NCI-H128 (cell line): Measurements from ENCODE around the gene USP6NL.

ENCODE experiments used
- DNase-seq: peaks from one replicate; lab custom pipeline; 2025; ENCODE audit not compliant: unreplicated experiment; lab: John Stamatoyannopoulos, UW

The USP6NL gene

GRCh38 chr10:11483201-11484148, 128.0 kb downstream of the USP6NL start:
- no peak for DNase-seq

GRCh38 chr10:11482306-11482705, 129.1 kb downstream of the USP6NL start:
- DNase-seq, result no peak

GRCh38 chr10:11480687-11481086, 130.8 kb downstream of the USP6NL start:
- DNase-seq, result no peak

GRCh38 chr10:11479300-11479699, 132.2 kb downstream of the USP6NL start:
- DNase-seq, result no peak

- DNase-seq, result no peak
Measured at GRCh38 chr10:11478807-11479206, 132.6 kb downstream of the USP6NL start.

- no peak for DNase-seq
Measured at GRCh38 chr10:11475831-11476434, 135.5 kb downstream of the USP6NL start.

- no peak for DNase-seq
Measured at GRCh38 chr10:11473128-11473760, 138.2 kb downstream of the USP6NL start.

GRCh38 chr10:11472158-11472753, 139.2 kb downstream of the USP6NL start:
- DNase-seq, result no peak

- DNase-seq, result no peak
Measured at GRCh38 chr10:11469575-11470391, 141.7 kb downstream of the USP6NL start.

- DNase-seq, result no peak
Measured at GRCh38 chr10:11468126-11468742, 143.2 kb downstream of the USP6NL start.

GRCh38 chr10:11465406-11465805, 146.0 kb downstream of the USP6NL start:
- DNase-seq, result no peak

- DNase-seq, result no peak
Measured at GRCh38 chr10:11463111-11463510, 148.3 kb downstream of the USP6NL start.

GRCh38 chr10:11462071-11462470, 149.4 kb downstream of the USP6NL start:
- DNase-seq, result no peak

- DNase-seq, result no peak
Measured at GRCh38 chr10:11457336-11457735, 154.1 kb downstream of the USP6NL start.

GRCh38 chr10:11454958-11455566, 156.4 kb downstream of the USP6NL start:
- DNase-seq, result no peak

GRCh38 chr10:11454160-11454559, 157.3 kb downstream of the USP6NL start:
- no peak for DNase-seq

- no peak for DNase-seq
Measured at GRCh38 chr10:11451640-11452260, 159.7 kb downstream of the USP6NL start.

GRCh38 chr10:11450427-11450826, 161.0 kb downstream of the USP6NL start:
- DNase-seq, result no peak

- DNase-seq, result no peak
Measured at GRCh38 chr10:11449761-11450160, 161.7 kb downstream of the USP6NL start.
